ENCODE data around the gene ASIP. TPM values are rescaled to one million over a fixed set of nuclear protein-coding genes. Genes with fewer than 3 reads are reported as not detected.

ASIP gene
- total and polyA plus RNA-seq, 3 donors from 2014 or later = 0.65 to 2.1 TPM; not detected in 1

GRCh38 chr20:34300256-34300806, 59.1 kb downstream of the ASIP start:
- no peak for DNase-seq
- no peak for TF ChIP-seq CTCF (IDR thresholded peaks at IDR 0.05)
- TF ChIP-seq POLR2A (IDR thresholded peaks at IDR 0.05) = no peak
- Histone ChIP-seq H3K27me3 (no peaks in the 10 kb centered on the region), H3K36me3 (ENCODE audit: low read depth, missing control alignments) (no peaks in the 10 kb centered on the region), H3K27ac (no peak overlapping the region), H3K4me3 (no peak overlapping the region), H3K4me1 (peaks cover 10% of the 10 kb centered on the region), H3K9me3 (no peaks in the 10 kb centered on the region)
- intact Hi-C loops (cut with DNase I; ENCODE audit: low total_unique reads) = no loop called here
- 92 to 93% methylated on average over 3 of the region's 3 CpGs for WGBS, 2 donors

DNA sequence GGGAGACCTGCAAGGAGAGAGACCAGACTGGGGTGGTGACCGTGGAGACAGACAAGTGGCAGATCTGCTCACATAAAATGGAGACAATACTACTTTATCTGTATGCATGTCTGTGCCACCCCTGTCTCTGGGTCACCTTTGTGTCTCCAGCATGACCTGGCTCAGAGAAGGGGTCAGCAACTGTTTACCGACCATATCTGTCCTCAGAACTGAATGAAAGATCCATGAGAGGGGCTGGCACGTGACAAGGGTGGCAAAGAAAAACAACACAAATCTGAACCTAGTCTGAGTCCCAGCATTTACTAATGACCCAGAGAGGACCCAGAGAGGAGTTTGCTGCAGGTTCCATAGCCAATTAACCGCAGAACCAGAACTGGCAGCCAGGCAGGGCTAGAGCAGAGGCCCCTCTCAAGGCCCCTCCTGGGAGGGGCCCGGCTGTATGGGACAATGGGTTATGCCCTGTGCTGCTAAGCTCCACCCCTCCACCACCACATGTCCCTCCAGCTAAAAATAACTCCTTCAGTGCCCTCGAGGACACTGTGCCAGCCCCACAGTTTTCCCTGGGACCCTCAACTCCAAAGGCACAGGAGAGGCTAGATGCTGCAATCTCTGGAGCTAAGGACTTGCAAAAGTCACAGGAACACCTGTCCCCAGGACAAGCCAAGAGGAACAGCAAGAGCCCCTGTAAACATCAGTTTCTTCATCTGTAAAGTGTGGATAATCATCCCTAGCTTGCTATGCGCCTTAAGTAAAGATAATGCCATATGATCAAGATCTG, 59.8 kb downstream of the ASIP start:
- Histone ChIP-seq H3K4me3 (no peak overlapping the region), H3K9me3 (no peaks in the 10 kb centered on the region), H3K27ac (no peak overlapping the region), H3K36me3 (ENCODE audit: low read depth, missing control alignments) (no peaks in the 10 kb centered on the region), H3K27me3 (no peaks in the 10 kb centered on the region), H3K4me1 (peaks cover 10% of the 10 kb centered on the region)
- DNase-seq = no peak
- TF ChIP-seq CTCF (IDR thresholded peaks at IDR 0.05) (no peak), POLR2A (IDR thresholded peaks at IDR 0.05) (no peak)
- WGBS, 2 donors = 54 to 60% methylated on average over 4 to 7 of the region's 7 CpGs
- intact Hi-C loops (cut with DNase I; ENCODE audit: low total_unique reads) = no loop called here

GRCh38 chr20:34301587-34302311, 60.5 kb downstream of the ASIP start:
- intact Hi-C loops (cut with DNase I; ENCODE audit: low total_unique reads) = no loop called here
- Histone ChIP-seq H3K4me3 (peak overlapping the region in 1 of 2 donors; percentile 87), H3K36me3 (ENCODE audit: low read depth, missing control alignments) (no peaks in the 10 kb centered on the region), H3K4me1 (peaks cover 10% of the 10 kb centered on the region), H3K27me3 (no peaks in the 10 kb centered on the region), H3K9me3 (no peaks in the 10 kb centered on the region), H3K27ac (peak overlapping the region in 1 of 2 donors; percentile 84)
- TF ChIP-seq POLR2A (IDR thresholded peaks at IDR 0.05) (no peak), CTCF (IDR thresholded peaks at IDR 0.05) (no peak)
- 69 to 74% methylated on average over 15 to 17 of the region's 17 CpGs for WGBS, 2 donors
- no peak for DNase-seq

GRCh38 chr20:34302312-34302722, 61.1 kb downstream of the ASIP start:
- Histone ChIP-seq H3K4me1 (peaks cover 10% of the 10 kb centered on the region), H3K27ac (peak overlapping the region; percentile 84 to 89), H3K4me3 (peak overlapping the region; percentile 72 to 87), H3K36me3 (ENCODE audit: low read depth, missing control alignments) (no peaks in the 10 kb centered on the region), H3K9me3 (no peaks in the 10 kb centered on the region), H3K27me3 (no peaks in the 10 kb centered on the region)
- TF ChIP-seq POLR2A (IDR thresholded peaks at IDR 0.05) (no peak), CTCF (IDR thresholded peaks at IDR 0.05) (no peak)
- 12 to 25% methylated on average over 8 to 9 of the region's 9 CpGs for WGBS, 2 donors
- no peak for DNase-seq
- intact Hi-C loops (cut with DNase I; ENCODE audit: low total_unique reads) = no loop called here
